HFF-Myc (cell line): Measurements from ENCODE around the gene TNFRSF25.

ENCODE experiments used
- DNase-seq: peaks from one replicate; pipeline ENCODE4 v3.0.0-alpha.2; 2011; ENCODE audit warnings: low read depth; ENCODE audit errors: extremely low read depth
- H3K4me3 ChIP-seq: replicated peaks from 2 replicates; pipeline ENCODE4 v1.5.1; 2011; ENCODE audit warnings: low read depth, mild to moderate bottlenecking, control low read depth, low read length
- TF ChIP-seq, protein P1 (sequence below): IDR thresholded peaks from 2 replicates; pipeline ENCODE4 v1.5.1; 2012; ENCODE audit warnings: mild to moderate bottlenecking, low read depth, low read length, control low read depth; ENCODE audit errors: missing control alignments

Gene TNFRSF25

GRCh38 chr1:6474815-6475282, 8.9 kb upstream of the TNFRSF25 start:
- no peak overlapping the region for H3K4me3 ChIP-seq
- no peak for DNase-seq
- TF ChIP-seq, protein P1, sequence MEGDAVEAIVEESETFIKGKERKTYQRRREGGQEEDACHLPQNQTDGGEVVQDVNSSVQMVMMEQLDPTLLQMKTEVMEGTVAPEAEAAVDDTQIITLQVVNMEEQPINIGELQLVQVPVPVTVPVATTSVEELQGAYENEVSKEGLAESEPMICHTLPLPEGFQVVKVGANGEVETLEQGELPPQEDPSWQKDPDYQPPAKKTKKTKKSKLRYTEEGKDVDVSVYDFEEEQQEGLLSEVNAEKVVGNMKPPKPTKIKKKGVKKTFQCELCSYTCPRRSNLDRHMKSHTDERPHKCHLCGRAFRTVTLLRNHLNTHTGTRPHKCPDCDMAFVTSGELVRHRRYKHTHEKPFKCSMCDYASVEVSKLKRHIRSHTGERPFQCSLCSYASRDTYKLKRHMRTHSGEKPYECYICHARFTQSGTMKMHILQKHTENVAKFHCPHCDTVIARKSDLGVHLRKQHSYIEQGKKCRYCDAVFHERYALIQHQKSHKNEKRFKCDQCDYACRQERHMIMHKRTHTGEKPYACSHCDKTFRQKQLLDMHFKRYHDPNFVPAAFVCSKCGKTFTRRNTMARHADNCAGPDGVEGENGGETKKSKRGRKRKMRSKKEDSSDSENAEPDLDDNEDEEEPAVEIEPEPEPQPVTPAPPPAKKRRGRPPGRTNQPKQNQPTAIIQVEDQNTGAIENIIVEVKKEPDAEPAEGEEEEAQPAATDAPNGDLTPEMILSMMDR: no peak

- no peak for DNase-seq
- H3K4me3 ChIP-seq: no peak overlapping the region
- TF ChIP-seq, protein P1: no peak
These were observed 8.2 kb upstream of the TNFRSF25 start for GRCh38 chr1:6473974-6474814.

GRCh38 chr1:6473156-6473555, 7.2 kb upstream of the TNFRSF25 start:
- no peak overlapping the region for H3K4me3 ChIP-seq
- TF ChIP-seq, protein P1: no peak
- no peak for DNase-seq

- DNase-seq: no peak
- TF ChIP-seq, protein P1: peak; percentile 37
- H3K4me3 ChIP-seq: no peak overlapping the region
These were observed 6.4 kb upstream of the TNFRSF25 start for GRCh38 chr1:6472391-6472790.

DNA sequence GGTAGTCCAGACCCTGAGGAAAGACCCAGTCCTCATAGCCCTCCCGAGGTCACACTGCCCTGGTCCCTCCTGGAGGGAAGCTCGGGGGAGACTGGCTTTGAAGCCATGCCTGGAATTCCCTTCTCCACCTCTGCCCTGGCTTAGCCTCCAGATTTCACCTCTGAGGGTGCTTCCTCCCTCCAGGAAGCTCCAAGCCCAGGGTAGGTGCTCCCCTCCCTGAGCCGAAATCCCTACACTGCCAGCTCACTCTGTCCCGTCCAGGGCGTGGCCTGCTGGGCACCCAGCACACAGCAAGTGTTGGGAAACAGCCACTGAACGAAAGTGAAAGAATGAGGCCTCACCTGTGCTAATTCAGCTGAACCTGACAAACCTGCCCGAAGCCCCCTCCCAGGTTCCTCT, 6.0 kb upstream of the TNFRSF25 start:
- no peak for DNase-seq
- no peak overlapping the region for H3K4me3 ChIP-seq
- TF ChIP-seq, protein P1: no peak

DNA sequence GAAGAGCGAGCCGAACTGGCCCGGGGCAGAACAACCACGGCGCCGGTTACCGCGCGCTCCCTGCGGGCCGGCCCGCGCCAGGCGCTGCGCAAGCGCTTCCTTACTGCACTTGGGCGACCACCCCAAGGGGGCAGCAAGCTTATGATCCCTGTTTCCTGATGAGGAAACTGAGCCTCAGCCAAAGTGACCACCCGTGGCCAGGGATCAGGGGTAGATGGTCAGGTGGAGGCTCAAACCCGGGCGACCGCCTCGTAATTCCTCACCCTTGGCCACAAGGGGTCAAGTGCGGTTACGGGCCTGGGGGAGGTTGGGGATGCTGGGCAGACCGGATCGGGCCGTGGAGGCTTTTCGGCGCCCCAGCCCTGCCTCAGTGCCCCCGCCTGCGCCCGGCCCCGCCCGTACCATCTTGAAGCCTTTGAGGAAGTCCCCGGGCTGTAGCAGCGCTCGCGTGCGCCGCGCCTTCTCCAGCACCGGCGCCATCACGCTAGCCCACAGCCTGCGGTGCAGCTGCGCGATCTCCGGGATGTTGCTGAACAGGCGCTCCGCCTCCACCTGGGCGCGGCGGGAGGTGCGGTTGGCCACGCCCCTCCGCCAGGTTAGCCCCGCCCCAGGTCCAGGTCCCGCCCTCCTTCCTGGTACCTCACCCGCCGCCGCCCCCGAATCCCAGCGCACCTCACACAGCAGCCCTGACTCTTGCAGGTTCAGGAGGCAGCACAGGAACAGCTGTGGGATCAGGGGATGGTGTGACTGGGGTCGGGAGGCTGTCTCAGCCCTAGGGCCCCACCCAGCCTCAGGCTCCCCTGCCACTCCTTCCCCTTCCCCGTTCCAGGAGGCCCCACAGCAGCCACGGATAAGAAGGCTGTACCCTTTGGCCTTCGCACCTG, 5.4 kb upstream of the TNFRSF25 start:
- TF ChIP-seq, protein P1: no peak
- DNase-seq: no peak
- H3K4me3 ChIP-seq: no peak overlapping the region
